ENCODE data around the gene NGF. TPM values are rescaled to one million over a fixed set of nuclear protein-coding genes. Genes with fewer than 3 reads are reported as not detected.

NGF gene
- total and polyA plus RNA-seq, 2 donors (not counting 1 experiment from before 2014, with no cell fraction given), result not detected

GRCh38 chr1:115355069-115355468 is 17.0 kb upstream of the NGF start:
- H3K9ac ChIP-seq (ENCODE audit: low read length), result no peak overlapping the region
- intact Hi-C loops (cut with micrococcal nuclease), result no loop called here
- H3K4me3 ChIP-seq (ENCODE audit: control extremely low read depth in 1 of 5, extremely low read depth in 1 of 5, insufficient read depth in 1 of 5, low read depth in 2 of 5, low read length in 4 of 5), result no peak overlapping the region
- H3K4me2 ChIP-seq (replicated peaks; ENCODE audit: low read depth, low read length, poor library complexity, severe bottlenecking), result no peak overlapping the region
- Mint-ChIP-seq H3K27me3 (peaks cover 10% of the 10 kb centered on the region), H3K4me3 (no peak overlapping the region), H3K9me3 (ENCODE audit: insufficient read depth) (no peaks in the 10 kb centered on the region), H3K4me1 (no peaks in the 10 kb centered on the region), H3K27ac (no peak overlapping the region)
- DNase-seq, result no peak
- ChIA-PET POLR2A (no interaction called here), CTCF (no interaction called here)
- H2AFZ ChIP-seq (ENCODE audit: insufficient read depth, low read depth, low read length, poor library complexity, severe bottlenecking), result no peak overlapping the region
- WGBS (ENCODE audit: insufficient coverage), result 83% methylated on average over 2 of the region's 2 CpGs
- H3K36me3 ChIP-seq (replicated peaks in 1 of 2; ENCODE audit: control extremely low read depth in 1 of 2, control insufficient read depth in 1 of 2, extremely low read depth in 1 of 2, insufficient read depth in 2 of 2, low read length in 1 of 2), result no peaks in the 10 kb centered on the region
- no peaks in the 10 kb centered on the region for H4K20me1 ChIP-seq (ENCODE audit: control insufficient read depth, insufficient read depth, low read length, poor library complexity, severe bottlenecking)
- ATAC-seq (ENCODE audit: low read depth), result no peak
- TF ChIP-seq CTCF (IDR thresholded peaks at IDR 0.05) (no peak), EZH2 (IDR thresholded peaks at IDR 0.05; ENCODE audit: borderline replicate concordance, insufficient read depth, low read depth, low read length, poor library complexity, severe bottlenecking) (no peak)
- H3K79me2 ChIP-seq (ENCODE audit: control insufficient read depth, insufficient read depth, low read length), result no peaks in the 10 kb centered on the region
- peaks cover 0 to 3% (median 0%) of the 10 kb centered on the region in 4 experiments for H3K27me3 ChIP-seq (replicated peaks in 1 of 4; ENCODE audit: control extremely low read depth in 1 of 4, control insufficient read depth in 3 of 4, insufficient read depth in 4 of 4, low read length in 3 of 4)
- no peak overlapping the region for H3K27ac ChIP-seq (ENCODE audit: low read length in 2 of 2)
- H3K4me1 ChIP-seq (ENCODE audit: control insufficient read depth in 2 of 2, insufficient read depth in 2 of 2, low read length in 2 of 2), result no peaks in the 10 kb centered on the region
- peaks cover 0 to 6% (median 2%) of the 10 kb centered on the region in 3 donors for H3K9me3 ChIP-seq (ENCODE audit: control extremely low read depth in 1 of 3, control insufficient read depth in 2 of 3, insufficient read depth in 1 of 3, low read length in 2 of 3)

GRCh38 chr1:115351143-115351542 is 13.1 kb upstream of the NGF start:
- Histone ChIP-seq H3K27me3 (replicated peaks in 1 of 4; ENCODE audit: control extremely low read depth in 1 of 4, control insufficient read depth in 3 of 4, insufficient read depth in 4 of 4, low read length in 3 of 4) (peaks cover 0 to 3% (median 0%) of the 10 kb centered on the region in 4 experiments), H3K9ac (ENCODE audit: low read length) (no peak overlapping the region), H3K27ac (ENCODE audit: low read length in 2 of 2) (no peak overlapping the region), H3K79me2 (ENCODE audit: control insufficient read depth, insufficient read depth, low read length) (no peaks in the 10 kb centered on the region), H2AFZ (ENCODE audit: insufficient read depth, low read depth, low read length, poor library complexity, severe bottlenecking) (no peak overlapping the region), H3K4me1 (ENCODE audit: control insufficient read depth in 2 of 2, insufficient read depth in 2 of 2, low read length in 2 of 2) (no peaks in the 10 kb centered on the region), H3K9me3 (ENCODE audit: control extremely low read depth in 1 of 3, control insufficient read depth in 2 of 3, insufficient read depth in 1 of 3, low read length in 2 of 3) (no peaks in the 10 kb centered on the region), H4K20me1 (ENCODE audit: control insufficient read depth, insufficient read depth, low read length, poor library complexity, severe bottlenecking) (no peaks in the 10 kb centered on the region), H3K4me2 (replicated peaks; ENCODE audit: low read depth, low read length, poor library complexity, severe bottlenecking) (no peak overlapping the region), H3K4me3 (ENCODE audit: control extremely low read depth in 1 of 5, extremely low read depth in 1 of 5, insufficient read depth in 1 of 5, low read depth in 2 of 5, low read length in 4 of 5) (no peak overlapping the region), H3K36me3 (replicated peaks in 1 of 2; ENCODE audit: control extremely low read depth in 1 of 2, control insufficient read depth in 1 of 2, extremely low read depth in 1 of 2, insufficient read depth in 2 of 2, low read length in 1 of 2) (no peaks in the 10 kb centered on the region)
- ChIA-PET CTCF (no interaction called here), POLR2A (no interaction called here)
- TF ChIP-seq EZH2 (IDR thresholded peaks at IDR 0.05; ENCODE audit: borderline replicate concordance, insufficient read depth, low read depth, low read length, poor library complexity, severe bottlenecking) (no peak), CTCF (IDR thresholded peaks at IDR 0.05) (no peak)
- 53% methylated on average over 2 of the region's 5 CpGs for WGBS (ENCODE audit: insufficient coverage)
- no peak for DNase-seq
- H3K27ac Mint-ChIP-seq, result no peak overlapping the region
- no peaks in the 10 kb centered on the region for H3K9me3 Mint-ChIP-seq (ENCODE audit: insufficient read depth)
- no peak for ATAC-seq (ENCODE audit: low read depth)
- H3K4me1 Mint-ChIP-seq, result no peaks in the 10 kb centered on the region
- H3K4me3 Mint-ChIP-seq, result no peak overlapping the region
- peaks cover 10% of the 10 kb centered on the region for H3K27me3 Mint-ChIP-seq
- intact Hi-C loops (cut with micrococcal nuclease), result no loop called here
